SK-N-SH (cell line): Measurements from ENCODE around the gene MRPL17.

Source experiments
- CTCF ChIP-seq: fragments of 200-600 bp; sonication (generic); IDR thresholded peaks from 2 replicates; pipeline ENCODE4 v1.6.1; 2017; ENCODE audit warnings: antibody characterized with exemption, mild to moderate bottlenecking, moderate library complexity
- MXI1 ChIP-seq: IDR thresholded peaks from 2 replicates; pipeline ENCODE4 v1.6.1; 2012; ENCODE audit warnings: mild to moderate bottlenecking, low read depth, low read length, improper control_type of control experiment
- NFIC ChIP-seq: IDR thresholded peaks from 2 replicates; pipeline ENCODE4 v1.4.0; 2012; ENCODE audit warnings: borderline replicate concordance
- SIN3A ChIP-seq: IDR thresholded peaks from 2 replicates; pipeline ENCODE4 v1.6.1; 2012; ENCODE audit warnings: low read depth, mild to moderate bottlenecking, low read length, moderate library complexity, borderline replicate concordance
- USF2 ChIP-seq: fragments of 150-350 bp; IDR thresholded peaks from 2 replicates; pipeline ENCODE4 v1.6.1; 2017; ENCODE audit warnings: antibody characterized with exemption, low read length, low read depth, borderline replicate concordance
- YY1 ChIP-seq: IDR thresholded peaks from 2 replicates; pipeline ENCODE4 v1.4.0; 2012; ENCODE audit warnings: low read depth, mild to moderate bottlenecking

GRCh38 chr11:6673523-6674218 is 9.5 kb downstream of the MRPL17 start:
- no peak for TF ChIP-seq YY1
- TF ChIP-seq SIN3A: no peak
- TF ChIP-seq CTCF: no peak
- TF ChIP-seq NFIC: no peak
- TF ChIP-seq USF2: no peak
- no peak for TF ChIP-seq MXI1
